Upper lobe of right lung (tissue), 1 donor: ENCODE measurements around the gene WWC1. TPM values are rescaled to one million over a fixed set of nuclear protein-coding genes. Genes with fewer than 3 reads are reported as not detected.
A peak's percentile ranks its signal among the peaks of the same experiment; 100 is the strongest.

Experiments
- ATAC-seq: fragments of 200-7000 bp; cut with Tn5 transposase; one replicate; pipeline ENCODE4 v1.9.1; 2020; ENCODE audit warnings: mild to moderate bottlenecking, moderate library complexity
- DNase-seq: peaks from one replicate; pipeline ENCODE4 v3.0.0-alpha.2; 2020
- H3K27ac ChIP-seq: fragments of 200-600 bp; one replicate; pipeline ENCODE4 v1.8.0; 2022
- H3K27me3 ChIP-seq: fragments of 200-600 bp; one replicate; pipeline ENCODE4 v1.8.0; 2022; ENCODE audit warnings: mild to moderate bottlenecking
- H3K36me3 ChIP-seq: fragments of 200-600 bp; one replicate; pipeline ENCODE4 v1.8.0; 2022
- H3K4me1 ChIP-seq: fragments of 200-600 bp; one replicate; pipeline ENCODE4 v1.8.0; 2022
- H3K4me3 ChIP-seq: fragments of 200-600 bp; one replicate; pipeline ENCODE4 v1.8.0; 2022; ENCODE audit warnings: mild to moderate bottlenecking
- H3K9me3 ChIP-seq: fragments of 200-600 bp; one replicate; pipeline ENCODE4 v1.8.0; 2022
- intact Hi-C: fragments of 100-400 bp; cut with DNase I; formaldehyde crosslinking; loops from one replicate; pipeline ENCODE4 v1.11.0; 2022
- total RNA-seq: library from RNA; stranded (reverse); fragmentation: NEBNext Ultra II Directional; extraction: Animal tissue kit (Norgen Biotek cat#: 25700); gene quantifications from one replicate; pipeline ENCODE4 v1.2.1, GENCODE V29; 2021
- TF ChIP-seq, protein P1 (sequence below): fragments of 200-600 bp; IDR thresholded peaks from one replicate; pipeline ENCODE4 v1.8.0; 2022; ENCODE audit warnings: antibody characterized with exemption
- donor health status: DM: no; HTN: yes; CAD: no; lungs with severe emphysema.

Gene WWC1
- total RNA-seq, 1 donor from 2014 or later: 94.2 TPM

DNA sequence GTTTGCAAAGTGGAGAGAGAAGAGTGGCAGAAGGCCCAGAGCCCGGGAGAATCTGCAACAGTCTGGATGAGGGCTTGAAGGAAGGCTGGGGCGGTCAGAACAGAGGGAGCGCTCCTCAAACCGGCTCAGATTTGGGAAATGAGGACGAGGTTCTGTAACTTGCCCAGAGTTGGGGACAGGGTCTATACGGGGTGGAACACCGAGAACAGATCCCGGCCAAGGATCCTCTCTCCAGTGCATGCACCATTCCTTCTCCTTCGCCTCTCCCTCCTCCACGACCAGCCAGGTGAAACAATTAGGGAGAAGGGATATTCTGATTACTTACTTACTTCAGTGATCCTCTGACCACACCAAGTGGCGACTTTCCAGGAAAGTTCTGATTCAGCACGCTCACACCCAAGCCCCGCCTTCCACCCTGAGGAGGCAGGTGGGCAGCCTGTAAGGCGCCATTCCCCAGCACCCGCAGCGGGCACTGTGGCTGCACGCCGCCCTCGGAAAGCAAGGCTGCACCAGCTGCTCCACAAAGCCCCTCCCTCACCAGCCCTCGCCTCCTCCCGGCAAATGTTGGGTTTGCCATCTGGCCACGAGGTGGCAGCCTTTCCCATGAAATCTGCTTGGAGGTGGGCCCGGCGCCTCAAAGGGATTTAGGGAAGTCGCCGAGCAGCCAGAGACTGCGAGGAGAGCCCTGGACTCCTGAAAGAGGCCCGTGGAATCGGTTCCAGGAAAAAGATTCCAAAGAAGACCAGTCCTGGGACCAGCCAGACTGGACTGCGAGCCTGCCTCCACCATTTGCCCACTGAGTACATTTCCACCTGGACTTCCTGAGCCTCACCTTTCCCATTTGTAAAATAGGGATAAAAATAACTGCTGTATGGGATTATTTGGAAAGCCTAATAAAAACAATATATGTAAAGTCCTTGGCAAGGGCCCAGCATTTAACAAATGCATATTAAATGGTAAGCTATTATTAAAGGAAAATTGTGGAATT is 22.2 kb upstream of the WWC1 start:
- DNase-seq (peak; percentile 93), ATAC-seq (peak; percentile 94)
- intact Hi-C loops: no loop called here
- Histone ChIP-seq H3K27me3 (no peaks in the 10 kb centered on the region), H3K4me3 (peak overlapping the region; percentile 45), H3K9me3 (no peaks in the 10 kb centered on the region), H3K36me3 (no peaks in the 10 kb centered on the region), H3K4me1 (peaks cover 13% of the 10 kb centered on the region), H3K27ac (no peak overlapping the region)
- TF ChIP-seq, protein P1, sequence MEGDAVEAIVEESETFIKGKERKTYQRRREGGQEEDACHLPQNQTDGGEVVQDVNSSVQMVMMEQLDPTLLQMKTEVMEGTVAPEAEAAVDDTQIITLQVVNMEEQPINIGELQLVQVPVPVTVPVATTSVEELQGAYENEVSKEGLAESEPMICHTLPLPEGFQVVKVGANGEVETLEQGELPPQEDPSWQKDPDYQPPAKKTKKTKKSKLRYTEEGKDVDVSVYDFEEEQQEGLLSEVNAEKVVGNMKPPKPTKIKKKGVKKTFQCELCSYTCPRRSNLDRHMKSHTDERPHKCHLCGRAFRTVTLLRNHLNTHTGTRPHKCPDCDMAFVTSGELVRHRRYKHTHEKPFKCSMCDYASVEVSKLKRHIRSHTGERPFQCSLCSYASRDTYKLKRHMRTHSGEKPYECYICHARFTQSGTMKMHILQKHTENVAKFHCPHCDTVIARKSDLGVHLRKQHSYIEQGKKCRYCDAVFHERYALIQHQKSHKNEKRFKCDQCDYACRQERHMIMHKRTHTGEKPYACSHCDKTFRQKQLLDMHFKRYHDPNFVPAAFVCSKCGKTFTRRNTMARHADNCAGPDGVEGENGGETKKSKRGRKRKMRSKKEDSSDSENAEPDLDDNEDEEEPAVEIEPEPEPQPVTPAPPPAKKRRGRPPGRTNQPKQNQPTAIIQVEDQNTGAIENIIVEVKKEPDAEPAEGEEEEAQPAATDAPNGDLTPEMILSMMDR: peak; percentile 92

DNA sequence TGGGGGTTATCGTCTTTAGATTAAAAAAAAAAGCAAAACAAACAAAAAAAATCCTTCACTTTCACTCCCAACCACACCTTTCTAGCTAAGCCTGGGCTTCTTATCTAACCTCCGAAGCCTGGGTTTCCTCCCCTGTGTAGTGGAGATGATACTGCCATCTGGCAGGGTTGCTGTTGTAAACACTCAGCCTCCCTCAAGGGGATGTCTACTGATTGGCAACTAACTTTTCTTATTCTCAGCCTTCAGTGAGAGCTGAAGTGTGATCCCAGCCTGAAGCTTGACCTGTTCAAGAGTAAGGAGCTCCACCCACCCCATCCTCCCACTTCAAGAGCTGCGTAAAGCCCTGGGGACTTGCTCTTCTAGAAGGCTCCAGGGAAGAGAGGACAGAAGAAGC is 21.5 kb upstream of the WWC1 start:
- Histone ChIP-seq H3K4me3 (no peak overlapping the region), H3K36me3 (no peaks in the 10 kb centered on the region), H3K4me1 (peaks cover 13% of the 10 kb centered on the region), H3K9me3 (no peaks in the 10 kb centered on the region), H3K27ac (no peak overlapping the region), H3K27me3 (no peaks in the 10 kb centered on the region)
- intact Hi-C loops: no loop called here
- DNase-seq: no peak
- peak; percentile 20 for ATAC-seq
- TF ChIP-seq, protein P1: no peak

DNA sequence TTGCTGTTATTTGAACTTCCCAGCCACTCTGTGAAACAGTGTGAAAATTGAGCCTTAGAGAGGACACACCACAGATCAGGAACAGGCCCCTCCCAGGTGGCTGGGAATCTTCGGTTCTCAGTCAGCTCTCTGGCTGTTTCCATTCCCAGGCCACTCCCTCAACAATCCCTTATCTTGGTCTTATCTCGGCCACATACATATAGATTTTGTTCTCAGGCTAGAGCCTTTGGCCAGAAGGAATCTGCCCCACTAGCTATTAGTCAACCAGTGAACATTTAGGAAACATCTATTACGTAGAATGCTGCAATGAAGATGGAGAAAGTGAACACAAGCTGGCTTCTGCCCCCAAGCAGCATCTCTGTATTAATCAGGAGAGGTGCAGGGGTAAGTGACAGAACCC is 21.0 kb upstream of the WWC1 start:
- peaks cover 13% of the 10 kb centered on the region for H3K4me1 ChIP-seq
- ATAC-seq: no peak
- H3K36me3 ChIP-seq: no peaks in the 10 kb centered on the region
- no peaks in the 10 kb centered on the region for H3K9me3 ChIP-seq
- no peak overlapping the region for H3K27ac ChIP-seq
- intact Hi-C loops: no loop called here
- no peak overlapping the region for H3K4me3 ChIP-seq
- no peak for DNase-seq
- no peaks in the 10 kb centered on the region for H3K27me3 ChIP-seq
- TF ChIP-seq, protein P1: no peak

DNA sequence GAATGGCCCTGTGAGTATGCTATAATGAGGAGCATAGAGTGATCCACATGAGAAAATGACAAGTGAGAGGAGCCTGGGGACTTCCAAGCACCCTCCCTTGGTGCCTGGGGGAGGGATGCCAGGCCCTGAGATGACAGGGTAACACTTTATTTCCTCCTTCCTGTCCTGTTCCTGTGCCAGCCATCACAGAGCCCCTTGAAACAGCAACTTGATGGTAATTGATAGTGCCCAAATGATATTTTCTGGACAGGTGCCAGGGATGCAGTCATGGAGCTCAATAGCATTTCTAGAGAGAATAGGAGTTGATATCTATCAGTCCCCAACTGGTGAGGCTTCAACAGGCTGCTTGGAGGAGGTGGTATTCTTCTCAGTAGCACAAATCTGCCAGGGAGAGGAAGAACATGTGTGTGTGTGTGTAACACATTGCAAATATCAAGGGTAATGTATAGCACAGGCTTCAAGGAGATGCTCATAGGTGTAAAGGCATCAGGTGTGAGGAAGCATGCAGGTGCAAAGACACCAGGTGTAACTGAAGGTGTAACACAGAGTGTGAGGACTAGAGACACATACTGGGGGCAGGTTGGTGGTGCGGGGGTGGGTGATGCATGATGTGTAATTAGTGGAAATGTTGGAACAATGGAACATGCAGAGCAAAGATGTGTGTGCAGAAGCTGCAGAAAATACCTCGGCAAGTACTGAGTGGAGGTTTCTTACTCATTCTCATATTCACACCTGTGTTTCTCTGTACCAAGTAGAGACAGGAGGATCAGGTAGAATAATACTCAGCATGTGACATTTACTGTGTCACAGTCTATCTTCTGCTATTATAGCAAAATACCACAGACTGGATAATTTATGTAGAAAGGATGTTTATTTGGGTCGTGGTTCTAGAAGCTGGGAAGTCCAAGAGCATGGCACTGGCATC is 18.1 kb upstream of the WWC1 start:
- DNase-seq (no peak), ATAC-seq (no peak)
- intact Hi-C loops: no loop called here
- TF ChIP-seq, protein P1: no peak
- Histone ChIP-seq H3K36me3 (no peaks in the 10 kb centered on the region), H3K4me3 (no peak overlapping the region), H3K27me3 (no peaks in the 10 kb centered on the region), H3K9me3 (no peaks in the 10 kb centered on the region), H3K27ac (no peak overlapping the region), H3K4me1 (peaks cover 13% of the 10 kb centered on the region)

DNA sequence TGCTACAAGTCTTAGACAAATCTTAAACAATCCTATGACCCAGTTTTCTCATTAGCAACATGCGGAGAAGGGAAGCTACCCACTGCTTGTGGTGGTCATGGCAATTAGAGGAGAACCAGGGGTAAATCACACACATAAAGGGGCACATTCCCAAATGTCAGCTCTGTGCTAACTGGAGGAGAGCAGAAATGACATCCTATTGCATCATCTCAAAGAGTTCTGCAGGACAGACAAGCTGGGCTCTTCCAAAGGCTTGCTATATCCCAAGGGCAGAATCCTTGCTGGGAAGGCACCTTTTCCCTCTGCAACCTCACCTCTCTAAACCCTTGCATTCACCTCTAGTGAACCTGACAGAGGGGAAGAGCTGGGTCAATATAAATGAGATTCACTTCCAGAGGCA is 17.0 kb upstream of the WWC1 start:
- no peak overlapping the region for H3K27ac ChIP-seq
- TF ChIP-seq, protein P1: no peak
- peaks cover 7% of the 10 kb centered on the region for H3K4me1 ChIP-seq
- no peaks in the 10 kb centered on the region for H3K36me3 ChIP-seq
- H3K27me3 ChIP-seq: no peaks in the 10 kb centered on the region
- no peak for DNase-seq
- H3K9me3 ChIP-seq: no peaks in the 10 kb centered on the region
- H3K4me3 ChIP-seq: no peak overlapping the region
- ATAC-seq: no peak
- intact Hi-C loops: no loop called here
